CD14-positive monocyte (primary cell): ENCODE results near the gene SPO11. TPM values are rescaled to one million over a fixed set of nuclear protein-coding genes. Genes with fewer than 3 reads are reported as not detected.
A peak's percentile ranks its signal among the peaks of the same experiment; 100 is the strongest.

Experiments
- DNase-seq, 3 donors: peaks; one replicate each; pipeline ENCODE4 v3.0.0-alpha.2; 2011 to 2022
- H2AFZ ChIP-seq: 2 replicates; pipeline ENCODE4 v1.6.0; 2012; ENCODE audit warnings: mild to moderate bottlenecking, low read depth, low read length, inconsistent platforms; ENCODE audit not compliant: insufficient read depth, poor library complexity, severe bottlenecking
- H3K27ac ChIP-seq, 2 donors: 1 replicate in 1 of 2; 2 replicates in 1 of 2; pipeline ENCODE4 v1.5.1; 2012 to 2013; ENCODE audit warnings: low read length in 2 of 2, control low read depth in 1 of 2, inconsistent platforms in 1 of 2, low read depth in 1 of 2, mild to moderate bottlenecking in 1 of 2
- H3K27me3 ChIP-seq, 2 donors: one replicate each; pipeline versions ENCODE4 v1.6.0 to v1.6.1; 2011 to 2013; ENCODE audit warnings: low read length in 2 of 2; ENCODE audit not compliant: control insufficient read depth in 2 of 2, insufficient read depth in 2 of 2
- H3K36me3 ChIP-seq, 2 donors: replicated peaks in 1 of 2; 1 replicate in 1 of 2; 2 replicates in 1 of 2; pipeline versions ENCODE4 v1.5.1 to v1.6.1; 2012 to 2013; ENCODE audit warnings: low read length in 2 of 2, control low read depth in 1 of 2, inconsistent platforms in 1 of 2, mild to moderate bottlenecking in 1 of 2; ENCODE audit not compliant: insufficient read depth in 2 of 2, control insufficient read depth in 1 of 2
- H3K4me1 ChIP-seq, 2 donors: 1 replicate in 1 of 2; 2 replicates in 1 of 2; pipeline versions ENCODE4 v1.5.1 to v1.6.1; 2012 to 2013; ENCODE audit warnings: low read length in 2 of 2, control low read depth in 1 of 2, inconsistent platforms in 1 of 2, mild to moderate bottlenecking in 1 of 2, moderate library complexity in 1 of 2; ENCODE audit not compliant: insufficient read depth in 2 of 2, control insufficient read depth in 1 of 2
- H3K4me2 ChIP-seq: replicated peaks from 2 replicates; pipeline ENCODE3; 2012; ENCODE audit warnings: low read length, moderate library complexity, mild to moderate bottlenecking; ENCODE audit not compliant: poor library complexity, severe bottlenecking; ENCODE audit errors: extremely low read depth
- H3K4me3 ChIP-seq, 3 experiments: fragments of 200-600 bp in 1 of 3; sonication (generic) in 1 of 3; replicated peaks in 1 of 3; 1 replicate in 2 of 3; 2 replicates in 1 of 3; pipeline ENCODE4 v1.5.1; 2011 to 2013; ENCODE audit warnings: low read length in 3 of 3, mild to moderate bottlenecking in 3 of 3, control low read depth in 2 of 3, low read depth in 2 of 3, inconsistent platforms in 1 of 3, moderate library complexity in 1 of 3
- H3K79me2 ChIP-seq: 2 replicates; pipeline ENCODE4 v1.6.0; 2012; ENCODE audit warnings: mild to moderate bottlenecking, control low read depth, inconsistent platforms, low read length, moderate library complexity; ENCODE audit not compliant: insufficient read depth
- H3K9ac ChIP-seq: 2 replicates; pipeline ENCODE4 v1.6.0; 2017; ENCODE audit warnings: low read length, mild to moderate bottlenecking; ENCODE audit not compliant: insufficient read depth, poor library complexity, severe bottlenecking
- H3K9me3 ChIP-seq, 2 donors: replicated peaks in 1 of 2; 1 replicate in 1 of 2; 2 replicates in 1 of 2; pipeline versions ENCODE4 v1.5.1 to v1.6.1; 2012 to 2013; ENCODE audit warnings: low read length in 2 of 2, control low read depth in 1 of 2; ENCODE audit not compliant: control insufficient read depth in 1 of 2, insufficient read depth in 1 of 2
- H4K20me1 ChIP-seq: 2 replicates; pipeline ENCODE4 v1.6.0; 2012; ENCODE audit warnings: mild to moderate bottlenecking, low read length, control low read depth, moderate library complexity; ENCODE audit not compliant: insufficient read depth
- H3K27ac Mint-ChIP-seq, 7 donors: one replicate each; pipeline ENCODE4 v1.8.0; 2020; ENCODE audit warnings: mild to moderate bottlenecking in 7 of 7, mixed read lengths in 7 of 7, moderate library complexity in 6 of 7, inconsistent platforms in 2 of 7
- H3K27me3 Mint-ChIP-seq, 3 donors: one replicate each; pipeline ENCODE4 v1.8.0; 2021 to 2022; ENCODE audit warnings: low read depth in 3 of 3, mild to moderate bottlenecking in 3 of 3, mixed read lengths in 3 of 3, moderate library complexity in 3 of 3, inconsistent platforms in 1 of 3
- H3K36me3 Mint-ChIP-seq, 2 donors: one replicate each; pipeline ENCODE4 v1.8.0; 2020; ENCODE audit warnings: mixed read lengths in 2 of 2, inconsistent platforms in 1 of 2, mild to moderate bottlenecking in 1 of 2
- H3K4me1 Mint-ChIP-seq: one replicate; pipeline ENCODE4 v1.8.0; 2020; ENCODE audit warnings: mild to moderate bottlenecking, mixed read lengths
- H3K4me3 Mint-ChIP-seq, 2 donors: one replicate each; pipeline ENCODE4 v1.8.0; 2020; ENCODE audit warnings: mild to moderate bottlenecking in 2 of 2, mixed read lengths in 2 of 2, moderate library complexity in 1 of 2
- H3K9me3 Mint-ChIP-seq, 7 donors: one replicate each; pipeline ENCODE4 v1.8.0; 2020 to 2022; ENCODE audit warnings: mixed read lengths in 7 of 7, mild to moderate bottlenecking in 6 of 7, moderate library complexity in 6 of 7, inconsistent platforms in 2 of 7
- CTCF ChIP-seq: fragments of 200-600 bp; IDR thresholded peaks from one replicate; pipeline ENCODE4 v1.8.0; 2022; ENCODE audit warnings: antibody characterized with exemption, mild to moderate bottlenecking
- WGBS: methylation state at CpG from one replicate; pipeline ENCODE4 v1.1.5; 2013; ENCODE audit warnings: missing lambda C conversion rate; ENCODE audit not compliant: insufficient coverage; 5-methylcytosine and 5-hydroxymethylcytosine counted together
- intact Hi-C, 2 donors: fragments of 100-400 bp; cut with micrococcal nuclease; formaldehyde crosslinking; loops; one replicate each; pipeline versions ENCODE4 v1.15.0 to v1.15.1; 2023
- polyA plus RNA-seq, 3 donors: library from polyadenylated mRNA; depleted of rRNA in 1 of 3; unstranded in 2 of 3; stranded (reverse) in 1 of 3; fragments of 300-500 nt in 2 of 3; fragments of >200 nt in 1 of 3; fragmentation: Illumina TruSeq in 2 of 3; gene quantifications; 1 replicate in 2 of 3; 2 replicates in 1 of 3; pipeline ENCODE4 v1.2.3, GENCODE V29; 2012 to 2021

Gene SPO11
- polyA plus RNA-seq, 3 donors, result not detected

- H3K27me3 ChIP-seq, result no peaks in the 10 kb centered on the region
- H3K4me1 ChIP-seq, result peaks cover 6 to 11% of the 10 kb centered on the region in 2 donors
- Mint-ChIP-seq H3K4me1 (peaks cover 22% of the 10 kb centered on the region), H3K27me3 (peaks cover 0 to 8% (median 5%) of the 10 kb centered on the region in 3 donors), H3K9me3 (peaks cover 0 to 5% (median 0%) of the 10 kb centered on the region in 7 donors), H3K27ac (peak overlapping the region in 2 of 7 donors; percentile 22 to 37), H3K4me3 (no peak overlapping the region), H3K36me3 (peaks cover 55 to 71% of the 10 kb centered on the region in 2 donors)
- H3K9ac ChIP-seq, result no peak overlapping the region
- WGBS, result 62% methylated on average over 12 of the region's 20 CpGs
- H3K79me2 ChIP-seq, result peaks cover 19% of the 10 kb centered on the region
- H3K4me2 ChIP-seq, result no peak overlapping the region
- H4K20me1 ChIP-seq, result peaks cover 46% of the 10 kb centered on the region
- peaks cover 22 to 60% of the 10 kb centered on the region in 2 donors for H3K36me3 ChIP-seq
- H3K27ac ChIP-seq, result no peak overlapping the region
- H2AFZ ChIP-seq, result no peak overlapping the region
- H3K9me3 ChIP-seq, result no peaks in the 10 kb centered on the region
- DNase-seq, result peak; percentile 62 to 72 (median 70)
- intact Hi-C loops, result loop anchor here (1.0 to 10.0 kb wide), 3 partner anchors 113 to 213 kb away; no protein-coding TSS in a partner anchor
- peak; percentile 86 for TF ChIP-seq CTCF
- H3K4me3 ChIP-seq, result no peak overlapping the region
Observed at GRCh38 chr20:57381596-57382503, 52.2 kb downstream of the SPO11 start.

GRCh38 chr20:57382516-57382915 lies 52.9 kb downstream of the SPO11 start:
- Mint-ChIP-seq H3K4me1 (peaks cover 16% of the 10 kb centered on the region), H3K9me3 (peaks cover 0 to 5% (median 0%) of the 10 kb centered on the region in 7 donors), H3K27ac (peak overlapping the region in 1 of 7 donors; percentile 37), H3K27me3 (peaks cover 0 to 11% (median 6%) of the 10 kb centered on the region in 3 donors), H3K36me3 (peaks cover 48 to 64% of the 10 kb centered on the region in 2 donors), H3K4me3 (no peak overlapping the region)
- Histone ChIP-seq H3K4me1 (peaks cover 6 to 10% of the 10 kb centered on the region in 2 donors), H3K9ac (no peak overlapping the region), H3K9me3 (no peaks in the 10 kb centered on the region), H3K79me2 (peaks cover 12% of the 10 kb centered on the region), H3K27ac (no peak overlapping the region), H3K4me2 (no peak overlapping the region), H2AFZ (no peak overlapping the region), H3K4me3 (no peak overlapping the region), H3K36me3 (peaks cover 16 to 53% of the 10 kb centered on the region in 2 donors), H4K20me1 (peaks cover 39% of the 10 kb centered on the region), H3K27me3 (no peaks in the 10 kb centered on the region)
- intact Hi-C loops, result loop anchor here in 1 of 2 donors (2.0 to 10.0 kb wide), 2 partner anchors 112 to 212 kb away; no protein-coding TSS in a partner anchor
- DNase-seq, result no peak
- no peak for TF ChIP-seq CTCF
- 100% methylated on average over 5 of the region's 5 CpGs for WGBS
